ENCODE data around the gene HCFC1R1.
A peak's percentile ranks its signal among the peaks of the same experiment; 100 is the strongest.

Gene HCFC1R1

GRCh38 chr16:2991566-2992261 lies 32.0 kb downstream of the HCFC1R1 start:
- DNase-seq: no peak

- DNase-seq: no peak
Observed at GRCh38 chr16:2990891-2991290, 32.9 kb downstream of the HCFC1R1 start.

- DNase-seq: no peak
Observed at GRCh38 chr16:2988590-2989099, 35.1 kb downstream of the HCFC1R1 start.

- no peak for DNase-seq
Observed at GRCh38 chr16:2987833-2988232, 35.9 kb downstream of the HCFC1R1 start.

GRCh38 chr16:2987286-2987685 lies 36.5 kb downstream of the HCFC1R1 start:
- DNase-seq: no peak

GRCh38 chr16:2986623-2987188 lies 37.0 kb downstream of the HCFC1R1 start:
- no peak for DNase-seq

- no peak for DNase-seq
Observed at GRCh38 chr16:2985893-2986355, 37.8 kb downstream of the HCFC1R1 start.

GRCh38 chr16:2985462-2985861 lies 38.3 kb downstream of the HCFC1R1 start:
- DNase-seq: no peak

- peak; percentile 73 for DNase-seq
Observed at GRCh38 chr16:2983706-2984136, 40.0 kb downstream of the HCFC1R1 start.

GRCh38 chr16:2982402-2982801 lies 41.3 kb downstream of the HCFC1R1 start:
- DNase-seq: no peak

- no peak for DNase-seq
Observed at GRCh38 chr16:2981899-2982250, 41.9 kb downstream of the HCFC1R1 start.

- no peak for DNase-seq
Observed at GRCh38 chr16:2981177-2981898, 42.4 kb downstream of the HCFC1R1 start.

GRCh38 chr16:2980227-2981176 lies 43.2 kb downstream of the HCFC1R1 start, which contains the start of gene PKMYT1:
Gene PKMYT1, minus strand, starts transcription at chr16:2980446. Its CDS starts 789 bp downstream, at chr16:2979657.
- peak; percentile 80 for DNase-seq

GRCh38 chr16:2979669-2980226 lies 44.0 kb downstream of the HCFC1R1 start:
- no peak for DNase-seq

GRCh38 chr16:2977440-2977839 lies 46.3 kb downstream of the HCFC1R1 start:
- DNase-seq: no peak

- no peak for DNase-seq
Observed at GRCh38 chr16:2976673-2977072, 47.1 kb downstream of the HCFC1R1 start.

- no peak for DNase-seq
Observed at GRCh38 chr16:2976201-2976600, 47.5 kb downstream of the HCFC1R1 start.

GRCh38 chr16:2975161-2975795 lies 48.5 kb downstream of the HCFC1R1 start:
- no peak for DNase-seq

- DNase-seq: no peak
Observed at GRCh38 chr16:2974319-2975056, 49.3 kb downstream of the HCFC1R1 start.

- DNase-seq: no peak
Observed at GRCh38 chr16:2973605-2974318, 50.0 kb downstream of the HCFC1R1 start.
